Esophagus squamous epithelium (tissue), 5 donors: ENCODE results near the gene REEP2. TPM values are rescaled to one million over a fixed set of nuclear protein-coding genes. Genes with fewer than 3 reads are reported as not detected.
"Not testable (repeated sequence)": the region's sequence is repeated elsewhere in the genome, so short reads cannot be mapped to it uniquely, and the experiment has no call there.

Experiments
- DNase-seq: peaks from one replicate; lab custom pipeline; 2025; lab: John Stamatoyannopoulos, UW
- H3K27ac ChIP-seq, 4 donors: fragments of 200-600 bp; sonication (generic); one replicate each; pipeline ENCODE4 v1.5.1; 2016 to 2019; ENCODE audit warnings: mild to moderate bottlenecking in 1 of 4
- H3K27me3 ChIP-seq, 4 donors: fragments of 200-600 bp; sonication (generic); 1 replicate in 3 of 4; 2 replicates in 1 of 4; pipeline versions ENCODE4 v1.5.1 to v1.6.0; 2017 to 2021; ENCODE audit warnings: antibody characterized with exemption in 1 of 4
- H3K36me3 ChIP-seq, 3 donors: fragments of 200-600 bp; sonication (generic); one replicate each; pipeline ENCODE4 v1.5.1; 2016 to 2019
- H3K4me1 ChIP-seq, 3 donors: fragments of 200-600 bp; sonication (generic); one replicate each; pipeline ENCODE4 v1.5.1; 2017 to 2019
- H3K4me3 ChIP-seq, 4 donors: fragments of 200-600 bp; sonication (generic); 1 replicate in 3 of 4; 2 replicates in 1 of 4; pipeline ENCODE4 v1.5.1; 2016 to 2019; ENCODE audit warnings: mild to moderate bottlenecking in 2 of 4, moderate library complexity in 1 of 4
- H3K9me3 ChIP-seq, 3 donors: fragments of 200-600 bp; sonication (generic); one replicate each; pipeline ENCODE4 v1.5.1; 2016 to 2019
- POLR2A ChIP-seq, 4 donors: fragments of 450-650 bp; IDR thresholded peaks; one replicate each; pipeline ENCODE4 v1.6.1; 2017; ENCODE audit warnings: antibody characterized with exemption in 4 of 4, mild to moderate bottlenecking in 4 of 4, moderate library complexity in 3 of 4
- WGBS, 2 donors: methylation state at CpG; one replicate each; pipeline ENCODE4 v1.1.5; 2018; 5-methylcytosine and 5-hydroxymethylcytosine counted together
- intact Hi-C: fragments of 100-400 bp; cut with DNase I; formaldehyde crosslinking; loops from one replicate; pipeline ENCODE4 v1.15.0; 2022
- total RNA-seq, 4 donors: library from RNA; depleted of rRNA; stranded (reverse); fragments of >200 nt; gene quantifications; one replicate each; pipeline ENCODE4 v1.1.0, GENCODE V29; 2016
- TF ChIP-seq, protein P1 (sequence below), 6 experiments: fragments of 450-650 bp in 4 of 6; fragments of 200-600 bp in 2 of 6; sonication (generic) in 2 of 6; IDR thresholded peaks; one replicate each; pipeline ENCODE4 v1.5.1; 2016 to 2019; ENCODE audit warnings: antibody characterized with exemption in 6 of 6, mild to moderate bottlenecking in 4 of 6, moderate library complexity in 4 of 6
- donor health status: DM: yes; HTN: yes; CAD: no.

The REEP2 gene
- total RNA-seq, 4 donors from 2014 or later = 0.11 to 3.8 (median 0.20) TPM

DNA sequence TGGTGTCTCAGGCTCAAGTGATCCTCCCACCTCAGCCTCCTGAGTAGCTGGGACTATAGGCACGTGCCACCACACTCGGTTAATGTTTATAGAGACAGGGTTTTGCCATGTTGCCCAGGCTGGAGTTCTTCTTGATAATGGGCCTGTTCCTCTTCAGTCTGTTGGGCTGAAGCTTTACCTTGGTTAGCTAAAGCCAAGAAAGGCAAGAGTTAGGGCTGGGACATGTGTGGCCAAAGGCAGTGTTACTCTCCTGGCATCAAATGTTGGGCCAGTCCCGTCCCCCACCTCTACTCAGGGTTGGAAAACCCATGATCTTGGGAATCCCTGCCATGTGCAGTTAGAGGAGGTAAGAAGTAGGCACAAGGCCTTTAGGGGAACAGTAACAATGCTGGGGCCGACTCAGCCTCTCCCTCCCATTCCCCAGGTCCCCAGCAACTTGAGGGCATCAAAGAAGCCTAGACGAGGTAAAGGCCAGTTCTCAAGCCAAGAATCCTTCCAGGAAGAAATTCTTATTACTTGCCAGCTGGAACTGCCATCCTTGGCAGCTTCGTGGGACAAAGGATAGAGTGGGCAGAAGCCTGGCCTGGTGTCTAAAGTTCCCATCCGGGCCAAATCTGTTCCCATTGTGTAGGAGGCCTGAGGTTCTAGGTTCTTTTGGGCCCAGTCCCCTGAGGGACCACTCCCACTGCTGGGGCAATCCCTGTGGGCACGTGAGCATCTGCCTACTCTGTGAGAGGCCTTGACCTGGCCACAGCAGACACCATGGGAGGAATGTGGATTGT is 30.9 kb downstream of the REEP2 start:
- peak overlapping the region in 3 of 4 donors; percentile 24 to 49 (median 35) for H3K27ac ChIP-seq
- no peak for DNase-seq
- no peak overlapping the region for H3K4me3 ChIP-seq
- H3K9me3 ChIP-seq = no peaks in the 10 kb centered on the region
- intact Hi-C loops = loop anchor here (10.0 kb wide), 1 partner anchor 75 kb away; the partner anchor contains the start of gene ETF1
- WGBS, 2 donors = 0 to 38% methylated on average over 2 to 4 of the region's 8 CpGs
- no peaks in the 10 kb centered on the region for H3K27me3 ChIP-seq
- peaks cover 24 to 72% (median 24%) of the 10 kb centered on the region in 3 donors for H3K4me1 ChIP-seq
- TF ChIP-seq, protein P1, sequence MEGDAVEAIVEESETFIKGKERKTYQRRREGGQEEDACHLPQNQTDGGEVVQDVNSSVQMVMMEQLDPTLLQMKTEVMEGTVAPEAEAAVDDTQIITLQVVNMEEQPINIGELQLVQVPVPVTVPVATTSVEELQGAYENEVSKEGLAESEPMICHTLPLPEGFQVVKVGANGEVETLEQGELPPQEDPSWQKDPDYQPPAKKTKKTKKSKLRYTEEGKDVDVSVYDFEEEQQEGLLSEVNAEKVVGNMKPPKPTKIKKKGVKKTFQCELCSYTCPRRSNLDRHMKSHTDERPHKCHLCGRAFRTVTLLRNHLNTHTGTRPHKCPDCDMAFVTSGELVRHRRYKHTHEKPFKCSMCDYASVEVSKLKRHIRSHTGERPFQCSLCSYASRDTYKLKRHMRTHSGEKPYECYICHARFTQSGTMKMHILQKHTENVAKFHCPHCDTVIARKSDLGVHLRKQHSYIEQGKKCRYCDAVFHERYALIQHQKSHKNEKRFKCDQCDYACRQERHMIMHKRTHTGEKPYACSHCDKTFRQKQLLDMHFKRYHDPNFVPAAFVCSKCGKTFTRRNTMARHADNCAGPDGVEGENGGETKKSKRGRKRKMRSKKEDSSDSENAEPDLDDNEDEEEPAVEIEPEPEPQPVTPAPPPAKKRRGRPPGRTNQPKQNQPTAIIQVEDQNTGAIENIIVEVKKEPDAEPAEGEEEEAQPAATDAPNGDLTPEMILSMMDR (IDR thresholded peaks at IDR 0.05) = no peak
- no peak for TF ChIP-seq POLR2A (IDR thresholded peaks at IDR 0.05)
- H3K36me3 ChIP-seq = peaks cover 0 to 21% (median 0%) of the 10 kb centered on the region in 3 donors

DNA sequence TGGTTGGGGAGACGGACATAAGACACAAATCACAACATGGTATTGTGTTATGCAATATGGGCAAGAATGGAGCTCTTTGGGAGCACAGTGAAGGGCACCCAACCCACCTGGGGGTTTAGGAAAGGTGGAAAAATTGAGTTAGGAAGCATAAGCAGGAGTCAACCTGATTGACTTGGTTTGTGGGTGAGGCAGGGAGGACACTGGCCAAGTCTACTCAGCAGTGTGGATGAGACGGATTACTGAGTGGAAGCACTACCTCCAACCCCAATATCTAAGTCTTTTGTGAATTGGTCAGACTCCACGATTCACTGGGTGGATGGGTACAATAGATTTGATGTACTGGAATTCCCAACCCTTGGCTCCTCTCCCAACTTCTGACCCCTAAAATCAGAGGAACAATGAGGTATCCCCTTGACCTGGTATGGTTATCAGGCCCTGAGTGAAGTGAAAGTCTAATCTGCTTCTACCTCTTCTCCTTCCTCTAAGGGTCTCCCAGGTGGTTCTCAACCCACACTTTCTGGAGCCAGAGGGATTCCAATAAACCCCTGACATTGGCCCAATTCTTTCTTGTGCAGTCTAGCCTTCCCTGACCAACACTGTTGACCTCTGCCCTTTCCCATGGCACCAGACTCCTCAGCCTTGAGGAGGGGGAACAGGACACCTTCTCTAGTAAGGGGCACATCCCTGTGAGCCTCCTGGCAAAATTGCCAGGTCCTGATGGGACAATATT is 31.6 kb downstream of the REEP2 start:
- TF ChIP-seq, protein P1 (IDR thresholded peaks at IDR 0.05) = no peak
- TF ChIP-seq POLR2A (IDR thresholded peaks at IDR 0.05) = no peak
- H3K27ac ChIP-seq = peak overlapping the region in 3 of 4 donors; percentile 35 to 49 (median 43)
- WGBS, 2 donors = 42 to 50% methylated on average over 2 of the region's 3 CpGs
- H3K4me1 ChIP-seq = peaks cover 24 to 72% (median 24%) of the 10 kb centered on the region in 3 donors
- H3K36me3 ChIP-seq = peaks cover 0 to 21% (median 0%) of the 10 kb centered on the region in 3 donors
- no peak overlapping the region for H3K4me3 ChIP-seq
- no peak for DNase-seq
- intact Hi-C loops = no loop called here
- H3K9me3 ChIP-seq = no peaks in the 10 kb centered on the region
- no peaks in the 10 kb centered on the region for H3K27me3 ChIP-seq

DNA sequence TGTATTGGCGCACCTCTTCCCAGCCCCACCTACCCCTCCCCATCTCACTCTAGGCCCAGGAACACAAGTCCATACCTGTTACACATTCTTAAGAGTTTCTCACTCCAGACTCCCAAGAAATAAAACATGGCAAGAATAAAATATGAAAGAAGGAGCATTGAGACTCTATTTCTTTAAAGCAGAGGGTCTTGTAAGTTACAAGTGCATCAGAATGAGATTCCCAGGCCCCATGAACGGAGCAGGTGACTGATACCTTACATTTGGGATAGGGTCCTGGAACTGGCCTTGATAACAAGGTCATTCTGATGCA is 32.1 kb downstream of the REEP2 start:
- Histone ChIP-seq H3K27me3 (no peaks in the 10 kb centered on the region), H3K27ac (peak overlapping the region in 3 of 4 donors; percentile 35 to 49 (median 43)), H3K36me3 (peaks cover 0 to 21% (median 0%) of the 10 kb centered on the region in 3 donors), H3K4me3 (no peak overlapping the region), H3K4me1 (peaks cover 21 to 71% (median 25%) of the 10 kb centered on the region in 3 donors), H3K9me3 (no peaks in the 10 kb centered on the region)
- TF ChIP-seq, protein P1 (IDR thresholded peaks at IDR 0.05) = no peak
- no peak for TF ChIP-seq POLR2A (IDR thresholded peaks at IDR 0.05)
- no peak for DNase-seq
- 48 to 57% methylated on average over 2 of the region's 2 CpGs for WGBS, 2 donors
- intact Hi-C loops = no loop called here

DNA sequence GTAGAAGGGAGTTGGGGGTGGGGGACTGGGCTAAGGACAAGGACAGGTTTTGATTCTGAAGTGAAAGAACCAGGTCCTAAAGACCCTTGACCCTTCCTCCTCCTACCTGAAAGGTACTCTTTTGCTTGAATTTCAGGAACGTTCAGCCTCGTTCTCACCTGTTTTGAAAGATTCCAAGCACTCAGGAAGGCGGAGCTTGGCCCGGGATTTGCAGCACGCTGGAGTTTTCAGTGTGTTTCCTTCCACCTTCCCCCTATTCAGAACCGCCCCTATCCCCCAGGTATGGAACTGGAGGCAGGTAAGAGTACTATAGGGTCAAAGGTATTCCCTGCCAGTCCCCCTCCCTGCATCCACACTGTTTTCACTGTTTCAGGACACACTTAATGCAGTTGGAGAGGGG is 33.5 kb downstream of the REEP2 start:
- intact Hi-C loops = no loop called here
- no peak for TF ChIP-seq POLR2A (IDR thresholded peaks at IDR 0.05)
- TF ChIP-seq, protein P1 (IDR thresholded peaks at IDR 0.05) = no peak
- Histone ChIP-seq H3K36me3 (peaks cover 0 to 13% (median 0%) of the 10 kb centered on the region in 3 donors), H3K9me3 (no peaks in the 10 kb centered on the region), H3K4me3 (no peak overlapping the region), H3K27ac (peak overlapping the region in 2 of 4 donors; percentile 13 to 40), H3K27me3 (no peaks in the 10 kb centered on the region), H3K4me1 (peaks cover 8 to 71% (median 20%) of the 10 kb centered on the region in 3 donors)
- DNase-seq = no peak
- 27 to 47% methylated on average over 6 of the region's 6 CpGs for WGBS, 2 donors

DNA sequence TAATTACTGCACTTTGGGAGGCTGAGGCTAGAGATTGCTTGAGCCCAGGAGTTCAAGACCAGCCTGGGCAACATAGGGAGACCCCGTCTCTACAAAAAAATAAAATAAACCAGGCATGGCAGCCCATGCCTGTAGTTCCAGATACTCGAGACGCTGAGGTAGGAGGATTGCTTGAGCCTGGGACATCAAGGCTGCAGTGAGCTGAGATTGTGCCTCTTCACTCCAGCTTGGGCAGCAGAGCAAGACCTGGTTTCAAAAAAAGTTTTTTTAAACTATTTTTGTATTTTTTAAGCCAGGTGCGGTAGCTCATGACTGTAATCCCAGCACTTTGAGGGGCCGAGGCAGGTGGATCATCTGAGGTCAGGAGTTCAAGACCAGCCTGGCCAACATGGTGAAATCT is 34.3 kb downstream of the REEP2 start:
- H3K36me3 ChIP-seq, H3K4me3 ChIP-seq, intact Hi-C loops, H3K27ac ChIP-seq, DNase-seq, H3K27me3 ChIP-seq, H3K9me3 ChIP-seq: not testable (repeated sequence)
- peaks cover 0 to 68% (median 12%) of the 10 kb centered on the region in 3 donors for H3K4me1 ChIP-seq
- 93 to 100% methylated on average over 3 to 5 of the region's 5 CpGs for WGBS, 2 donors
